HG03460 (cell line): ENCODE measurements around the gene TMUB1.

Experiments
- ATAC-seq: cut with Tn5 transposase; IDR thresholded peaks from one replicate; pipeline ENCODE4 v1.9.1; 2021; ENCODE audit not compliant: unreplicated experiment

The TMUB1 gene

DNA sequence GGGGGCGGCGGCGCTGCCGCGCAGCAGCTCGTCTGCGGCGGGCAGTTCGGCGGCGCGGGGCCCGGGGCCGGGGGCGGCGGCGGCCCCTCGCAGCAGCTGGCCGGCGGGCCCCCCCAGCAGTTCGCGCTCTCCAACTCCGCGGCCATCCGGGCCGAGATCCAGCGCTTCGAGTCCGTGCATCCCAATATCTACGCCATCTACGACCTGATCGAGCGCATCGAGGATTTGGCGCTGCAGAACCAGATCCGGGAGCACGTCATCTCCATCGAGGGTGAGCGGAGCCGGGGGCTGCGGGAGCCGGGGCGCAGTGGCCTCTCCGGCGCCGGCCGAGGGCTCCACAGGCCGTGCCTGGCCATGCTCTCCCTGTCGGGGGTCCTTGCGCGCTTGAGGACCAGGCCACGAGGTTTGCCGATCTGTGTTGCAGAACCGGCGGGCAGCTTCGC is 3.5 kb upstream of the TMUB1 start:
- no peak for ATAC-seq

GRCh38 chr7:151085691-151086620 is 2.7 kb upstream of the TMUB1 start, which contains the start of gene AGAP3:
Gene AGAP3, plus strand, starts transcription at chr7:151086475. Its CDS starts 267 bp downstream, at chr7:151086742.
- peak; percentile 37 for ATAC-seq

DNA sequence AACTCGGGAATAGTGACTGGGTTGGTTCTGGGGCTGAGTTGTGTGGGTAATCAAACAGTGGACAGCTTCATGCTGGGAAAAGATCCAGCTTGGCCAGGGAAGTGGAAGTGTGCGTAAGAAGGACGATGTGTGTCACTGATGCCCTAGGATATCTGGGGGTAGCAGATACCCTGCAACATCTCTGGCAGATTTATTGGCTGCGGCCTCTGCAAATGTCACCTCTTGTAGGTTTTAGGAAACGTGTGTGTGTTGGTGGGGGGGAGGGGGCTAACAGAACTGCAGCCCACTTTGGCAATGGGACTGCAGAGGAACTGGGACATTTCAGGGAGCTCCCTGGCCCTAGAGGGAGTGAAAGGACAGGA is 2.0 kb upstream of the TMUB1 start:
- ATAC-seq: no peak

DNA sequence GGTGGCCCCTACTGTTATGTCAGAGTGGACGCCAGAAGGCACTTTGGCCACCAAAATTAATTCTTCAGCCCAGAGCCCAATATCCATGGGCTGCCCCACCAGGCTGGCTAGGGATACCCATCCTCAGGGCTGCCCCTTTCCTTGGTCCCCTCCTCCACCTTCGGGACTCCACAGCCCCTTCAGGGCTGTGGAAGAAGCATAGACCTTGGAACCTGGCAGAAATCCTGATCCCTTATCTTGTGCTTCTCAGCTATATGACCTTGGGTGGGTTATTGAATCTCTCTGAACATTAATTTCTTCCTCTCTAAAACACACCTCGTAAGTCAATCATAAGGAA is 499 bp upstream of the TMUB1 start:
- no peak for ATAC-seq

GRCh38 chr7:151082141-151083070 is 887 bp downstream of the TMUB1 start:
- ATAC-seq: no peak

- peak; percentile 1 for ATAC-seq
Measured at GRCh38 chr7:151081170-151082101, 1.9 kb downstream of the TMUB1 start.

DNA sequence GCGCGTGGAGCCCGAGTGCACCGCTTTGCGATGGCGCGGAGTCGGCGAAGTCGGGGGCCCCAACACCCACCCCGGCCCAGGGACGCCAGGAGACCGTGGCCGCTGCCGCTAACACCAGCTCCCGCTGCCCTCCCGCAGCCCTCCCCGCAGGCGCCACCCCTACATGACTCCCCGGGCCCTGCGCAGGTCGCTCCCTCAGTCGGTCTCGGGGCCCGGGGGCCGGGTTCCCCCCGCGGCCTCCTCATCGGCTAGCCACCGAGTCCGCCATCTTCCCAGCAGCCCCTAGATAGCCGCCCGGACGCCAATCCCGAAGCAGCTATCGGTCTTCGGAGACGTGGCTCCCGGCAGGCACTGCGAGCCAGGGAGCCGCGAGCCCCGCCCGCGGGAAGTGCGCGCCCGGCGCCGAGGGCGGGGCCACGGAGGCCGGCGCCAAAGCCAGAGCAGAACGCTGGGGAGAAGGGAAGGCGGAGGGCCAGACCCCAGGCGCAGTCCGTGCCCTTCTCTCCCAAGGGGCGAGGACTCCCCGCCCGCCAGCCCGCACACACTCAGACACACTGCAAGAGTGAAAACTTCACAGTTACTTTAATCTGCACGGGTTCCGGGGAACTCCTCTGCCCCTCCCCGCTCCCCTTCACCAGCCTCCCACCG is 2.6 kb downstream of the TMUB1 start, which contains the start of gene FASTK:
Gene FASTK (minus strand): TSS at position 288 of the 648 bp plus-strand sequence. CDS start 43 bp downstream, at position 245.
- ATAC-seq: peak; percentile 73

DNA sequence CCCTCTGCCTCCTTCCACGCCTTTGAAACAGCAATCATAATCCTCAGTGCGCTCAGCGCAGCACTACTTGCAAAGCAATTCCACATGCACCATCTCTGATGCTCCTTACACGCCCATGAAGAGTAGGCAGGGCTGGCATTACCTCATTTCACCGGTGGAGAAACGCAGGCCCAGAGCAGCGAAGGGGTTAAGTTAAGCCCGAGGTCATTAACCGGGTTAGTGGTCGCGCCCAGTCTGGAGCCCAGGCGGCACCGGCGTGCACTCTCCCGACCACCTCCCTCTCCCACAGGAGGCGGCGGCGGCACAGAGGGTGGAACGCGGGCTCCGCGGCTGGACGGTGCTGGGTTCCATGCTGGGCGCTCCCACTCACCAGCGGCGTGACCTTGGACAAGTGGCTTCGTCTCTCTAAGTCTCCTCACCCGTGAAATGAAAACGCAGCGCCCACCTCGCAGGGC is 3.2 kb downstream of the TMUB1 start:
- ATAC-seq: peak; percentile 4

- ATAC-seq: no peak
Measured at GRCh38 chr7:151079199-151079910, 3.9 kb downstream of the TMUB1 start.

GRCh38 chr7:151078233-151079040 is 4.9 kb downstream of the TMUB1 start:
- ATAC-seq: no peak

- no peak for ATAC-seq
Measured at GRCh38 chr7:151077705-151078232, 5.5 kb downstream of the TMUB1 start.

DNA sequence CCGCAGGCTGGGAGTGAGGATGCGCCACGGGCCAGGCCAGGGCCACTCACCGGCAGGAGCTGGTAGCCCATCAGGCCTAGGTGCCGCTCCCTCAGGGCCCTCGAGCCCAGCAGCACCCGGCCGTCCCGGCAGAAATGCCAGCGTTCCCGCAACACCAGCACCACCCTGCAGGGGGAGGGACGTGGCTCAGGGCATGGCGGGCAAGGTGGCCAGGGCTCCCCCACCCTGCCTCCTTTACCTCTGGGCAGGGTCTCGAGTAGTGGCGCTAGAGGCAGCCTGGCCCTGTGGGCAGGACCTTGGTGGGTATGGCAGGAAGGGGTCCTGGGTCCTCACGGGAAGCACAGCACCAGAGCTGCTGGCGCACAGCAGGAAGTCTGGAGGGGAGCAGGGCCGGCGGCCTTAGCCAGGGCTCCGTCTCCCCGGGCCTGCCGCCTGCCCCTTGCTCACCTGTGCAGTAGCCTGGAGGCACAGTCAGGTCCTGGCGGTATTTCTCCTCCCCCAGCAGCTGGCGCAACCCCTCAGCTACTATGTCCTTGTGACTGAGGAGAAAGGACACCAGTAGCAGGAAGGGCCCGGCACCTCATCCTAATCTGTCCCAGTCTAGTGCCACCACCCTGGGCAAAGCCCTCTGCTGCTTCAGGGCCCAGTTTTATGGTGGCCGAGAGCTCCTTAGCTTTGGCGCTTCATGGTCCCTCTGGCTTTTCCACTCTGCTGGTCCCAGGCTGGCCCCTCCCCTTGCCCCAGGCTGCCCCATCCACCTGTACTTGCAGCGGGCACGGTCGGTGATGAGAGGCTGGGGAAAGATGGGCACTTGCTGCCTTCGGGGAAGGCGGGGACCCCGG is 6.2 kb downstream of the TMUB1 start:
- no peak for ATAC-seq

DNA sequence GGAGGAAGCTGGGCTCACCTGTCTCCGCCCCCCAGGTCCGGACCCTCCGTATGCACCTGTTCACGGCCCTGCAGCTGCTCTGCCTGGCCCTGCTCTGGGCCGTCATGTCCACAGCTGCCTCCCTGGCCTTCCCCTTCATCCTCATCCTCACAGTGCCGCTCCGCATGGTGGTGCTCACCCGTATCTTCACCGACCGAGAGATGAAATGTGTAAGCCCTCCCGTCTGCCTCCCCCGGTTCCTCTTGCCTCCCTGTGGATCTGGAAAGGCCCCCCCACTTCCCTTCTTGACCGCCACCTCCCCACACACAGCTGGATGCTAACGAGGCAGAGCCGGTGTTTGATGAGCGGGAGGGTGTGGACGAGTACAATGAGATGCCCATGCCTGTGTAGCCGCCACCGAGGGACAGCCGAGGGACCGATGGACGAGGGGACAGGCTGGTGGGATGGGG is 7.3 kb downstream of the TMUB1 start:
- no peak for ATAC-seq

- no peak for ATAC-seq
Measured at GRCh38 chr7:151075662-151075971, 7.7 kb downstream of the TMUB1 start.

- no peak for ATAC-seq
Measured at GRCh38 chr7:151074817-151075661, 8.3 kb downstream of the TMUB1 start.

DNA sequence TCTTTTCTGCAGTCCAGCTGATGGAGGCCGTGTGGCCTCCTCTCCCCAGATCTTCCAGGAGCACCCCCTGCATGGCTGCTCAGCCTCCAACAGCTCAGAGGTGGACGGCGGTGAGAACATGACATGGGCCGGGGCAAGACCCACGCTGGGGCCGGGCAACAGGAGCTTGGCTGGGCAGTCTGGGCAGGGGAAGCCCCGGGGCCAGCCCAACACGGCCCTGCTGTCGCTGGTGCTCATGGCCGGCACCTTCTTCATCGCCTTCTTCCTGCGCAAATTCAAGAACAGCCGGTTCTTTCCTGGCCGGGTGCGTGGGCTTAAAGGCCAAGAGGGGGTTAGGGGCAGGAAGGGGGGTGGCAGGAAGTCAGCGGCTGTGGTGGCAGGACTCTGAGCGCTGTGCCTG is 9.3 kb downstream of the TMUB1 start:
- no peak for ATAC-seq
